Measurements from ENCODE around the gene IFIH1.

IFIH1 gene

GRCh38 chr2:162266460-162266760, 52.1 kb downstream of the IFIH1 start:
- H3F3A ChIP-seq (ENCODE audit: low read depth) = peaks cover 1% of the 10 kb centered on the region
- H4K20me1 ChIP-seq (ENCODE audit: insufficient read depth, low read length, poor library complexity, severe bottlenecking) = no peaks in the 10 kb centered on the region
- no peak overlapping the region for H2AFZ ChIP-seq (ENCODE audit: low read length)
- H3K4me2 ChIP-seq (ENCODE audit: low read depth, low read length, poor library complexity, severe bottlenecking) = no peak overlapping the region
- peaks cover 7% of the 10 kb centered on the region for H3K4me1 ChIP-seq (ENCODE audit: insufficient read depth, low read length, poor library complexity, severe bottlenecking)
- H3K9ac ChIP-seq (ENCODE audit: low read depth, low read length, poor library complexity, severe bottlenecking) = no peak overlapping the region
- no peak overlapping the region for H3K4me3 ChIP-seq (ENCODE audit: low read length, poor library complexity, severe bottlenecking)
- H3K79me2 ChIP-seq (ENCODE audit: insufficient read depth, low read length) = no peaks in the 10 kb centered on the region
- H3K9me2 ChIP-seq (replicated peaks; ENCODE audit: low read depth, low read length) = no peaks in the 10 kb centered on the region
- TF ChIP-seq EZH2phosphoT487 (IDR thresholded peaks at IDR 0.05; ENCODE audit: borderline replicate concordance) (no peak), CTCF (conservative IDR thresholded peaks at IDR 0.05; ENCODE audit: low read length) (no peak)
- no peaks in the 10 kb centered on the region for H3K9me3 ChIP-seq (ENCODE audit: insufficient read depth, low read depth, low read length)
- no peaks in the 10 kb centered on the region for H3K36me3 ChIP-seq (ENCODE audit: insufficient read depth, low read length)
- H3K27me3 ChIP-seq (ENCODE audit: insufficient read depth, low read length, poor library complexity, severe bottlenecking) = no peaks in the 10 kb centered on the region

- Histone ChIP-seq H4K20me1 (ENCODE audit: insufficient read depth, low read length, poor library complexity, severe bottlenecking) (no peaks in the 10 kb centered on the region), H3K27me3 (ENCODE audit: insufficient read depth, low read length, poor library complexity, severe bottlenecking) (no peaks in the 10 kb centered on the region), H2AFZ (ENCODE audit: low read length) (no peak overlapping the region), H3K9ac (ENCODE audit: low read depth, low read length, poor library complexity, severe bottlenecking) (no peak overlapping the region), H3K4me2 (ENCODE audit: low read depth, low read length, poor library complexity, severe bottlenecking) (no peak overlapping the region), H3K36me3 (ENCODE audit: insufficient read depth, low read length) (no peaks in the 10 kb centered on the region), H3K9me3 (ENCODE audit: insufficient read depth, low read depth, low read length) (no peaks in the 10 kb centered on the region), H3F3A (ENCODE audit: low read depth) (peaks cover 4% of the 10 kb centered on the region), H3K79me2 (ENCODE audit: insufficient read depth, low read length) (no peaks in the 10 kb centered on the region), H3K9me2 (replicated peaks; ENCODE audit: low read depth, low read length) (no peaks in the 10 kb centered on the region), H3K4me3 (ENCODE audit: low read length, poor library complexity, severe bottlenecking) (no peak overlapping the region), H3K4me1 (ENCODE audit: insufficient read depth, low read length, poor library complexity, severe bottlenecking) (peaks cover 12% of the 10 kb centered on the region)
- TF ChIP-seq EZH2phosphoT487 (IDR thresholded peaks at IDR 0.05; ENCODE audit: borderline replicate concordance) (no peak), CTCF (conservative IDR thresholded peaks at IDR 0.05; ENCODE audit: low read length) (no peak)
Observed at GRCh38 chr2:162265666-162266459, 52.6 kb downstream of the IFIH1 start.

- H3K4me2 ChIP-seq (ENCODE audit: low read depth, low read length, poor library complexity, severe bottlenecking) = peak overlapping the region; percentile 74
- peaks cover 4% of the 10 kb centered on the region for H3F3A ChIP-seq (ENCODE audit: low read depth)
- H3K79me2 ChIP-seq (ENCODE audit: insufficient read depth, low read length) = no peaks in the 10 kb centered on the region
- H2AFZ ChIP-seq (ENCODE audit: low read length) = peak overlapping the region; percentile 83
- peaks cover 20% of the 10 kb centered on the region for H3K4me1 ChIP-seq (ENCODE audit: insufficient read depth, low read length, poor library complexity, severe bottlenecking)
- no peaks in the 10 kb centered on the region for H4K20me1 ChIP-seq (ENCODE audit: insufficient read depth, low read length, poor library complexity, severe bottlenecking)
- H3K9ac ChIP-seq (ENCODE audit: low read depth, low read length, poor library complexity, severe bottlenecking) = peak overlapping the region; percentile 40
- TF ChIP-seq EZH2phosphoT487 (IDR thresholded peaks at IDR 0.05; ENCODE audit: borderline replicate concordance) = no peak
- TF ChIP-seq CTCF (conservative IDR thresholded peaks at IDR 0.05; ENCODE audit: low read length) = no peak; the same call in 1 of the 2 replicates
- H3K9me2 ChIP-seq (replicated peaks; ENCODE audit: low read depth, low read length) = no peaks in the 10 kb centered on the region
- H3K27me3 ChIP-seq (ENCODE audit: insufficient read depth, low read length, poor library complexity, severe bottlenecking) = no peaks in the 10 kb centered on the region
- H3K36me3 ChIP-seq (ENCODE audit: insufficient read depth, low read length) = no peaks in the 10 kb centered on the region
- peak overlapping the region; percentile 61 for H3K4me3 ChIP-seq (ENCODE audit: low read length, poor library complexity, severe bottlenecking)
- H3K9me3 ChIP-seq (ENCODE audit: insufficient read depth, low read depth, low read length) = no peaks in the 10 kb centered on the region
Observed at GRCh38 chr2:162261032-162261945, 57.2 kb downstream of the IFIH1 start.
